ENCODE measurements around the gene LTB4R2.

The LTB4R2 gene

DNA sequence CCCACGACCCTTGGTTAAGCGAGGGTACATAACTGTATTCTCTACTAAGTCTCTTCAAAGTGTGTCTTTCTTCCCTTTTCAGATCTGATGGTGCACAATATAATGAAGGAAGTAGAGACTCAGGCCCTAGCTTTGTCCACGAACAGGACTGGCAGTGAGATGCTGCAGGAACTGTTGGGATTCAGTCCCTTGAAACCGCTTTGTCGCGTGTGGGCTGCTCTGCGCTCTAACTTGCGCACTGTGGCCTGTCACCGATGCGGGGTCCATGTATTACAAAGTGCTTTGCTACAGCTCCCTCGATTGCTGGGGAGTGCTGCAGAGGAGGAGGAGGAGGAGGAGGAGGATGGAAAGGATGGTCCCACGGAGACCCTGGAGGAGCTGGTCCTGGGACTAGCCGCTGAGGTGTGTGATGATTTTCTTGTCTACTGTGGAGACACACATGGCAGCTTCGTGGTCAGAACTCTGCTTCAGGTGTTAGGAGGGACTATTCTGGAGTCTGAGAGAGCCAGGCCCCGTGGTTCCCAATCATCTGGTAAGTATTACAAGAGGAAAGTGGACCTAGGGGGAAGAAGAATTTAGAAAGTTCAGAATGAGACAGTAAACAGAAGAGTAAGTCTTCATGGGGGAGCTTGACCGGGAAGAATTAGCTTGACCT is 9.5 kb upstream of the LTB4R2 start:
- no peak for DNase-seq

GRCh38 chr14:24304019-24304387 is 5.9 kb upstream of the LTB4R2 start:
- DNase-seq: no peak

- no peak for DNase-seq
These were observed 2.8 kb upstream of the LTB4R2 start for GRCh38 chr14:24307156-24307574.

GRCh38 chr14:24307575-24308341 is 2.2 kb upstream of the LTB4R2 start, which contains the start of gene CIDEB:
TSS of gene CIDEB (minus strand) at chr14:24307977. CDS start at chr14:24307858, 119 bp downstream.
- no peak for DNase-seq

GRCh38 chr14:24308342-24309124 is 1.4 kb upstream of the LTB4R2 start:
- DNase-seq: no peak

- no peak for DNase-seq
These were observed 315 bp downstream of the LTB4R2 start for GRCh38 chr14:24310265-24310645.

DNA sequence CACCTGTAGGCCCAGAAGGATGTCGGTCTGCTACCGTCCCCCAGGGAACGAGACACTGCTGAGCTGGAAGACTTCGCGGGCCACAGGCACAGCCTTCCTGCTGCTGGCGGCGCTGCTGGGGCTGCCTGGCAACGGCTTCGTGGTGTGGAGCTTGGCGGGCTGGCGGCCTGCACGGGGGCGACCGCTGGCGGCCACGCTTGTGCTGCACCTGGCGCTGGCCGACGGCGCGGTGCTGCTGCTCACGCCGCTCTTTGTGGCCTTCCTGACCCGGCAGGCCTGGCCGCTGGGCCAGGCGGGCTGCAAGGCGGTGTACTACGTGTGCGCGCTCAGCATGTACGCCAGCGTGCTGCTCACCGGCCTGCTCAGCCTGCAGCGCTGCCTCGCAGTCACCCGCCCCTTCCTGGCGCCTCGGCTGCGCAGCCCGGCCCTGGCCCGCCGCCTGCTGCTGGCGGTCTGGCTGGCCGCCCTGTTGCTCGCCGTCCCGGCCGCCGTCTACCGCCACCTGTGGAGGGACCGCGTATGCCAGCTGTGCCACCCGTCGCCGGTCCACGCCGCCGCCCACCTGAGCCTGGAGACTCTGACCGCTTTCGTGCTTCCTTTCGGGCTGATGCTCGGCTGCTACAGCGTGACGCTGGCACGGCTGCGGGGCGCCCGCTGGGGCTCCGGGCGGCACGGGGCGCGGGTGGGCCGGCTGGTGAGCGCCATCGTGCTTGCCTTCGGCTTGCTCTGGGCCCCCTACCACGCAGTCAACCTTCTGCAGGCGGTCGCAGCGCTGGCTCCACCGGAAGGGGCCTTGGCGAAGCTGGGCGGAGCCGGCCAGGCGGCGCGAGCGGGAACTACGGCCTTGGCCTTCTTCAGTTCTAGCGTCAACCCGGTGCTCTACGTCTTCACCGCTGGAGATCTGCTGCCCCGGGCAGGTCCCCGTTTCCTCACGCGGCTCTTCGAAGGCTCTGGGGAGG is 985 bp downstream of the LTB4R2 start, which contains the start of gene LTB4R:
Gene LTB4R, plus strand, starts transcription at position 857 of the 959 bp plus-strand sequence. CDS start 4,150 bp downstream, outside the sequence.
- DNase-seq: no peak

DNA sequence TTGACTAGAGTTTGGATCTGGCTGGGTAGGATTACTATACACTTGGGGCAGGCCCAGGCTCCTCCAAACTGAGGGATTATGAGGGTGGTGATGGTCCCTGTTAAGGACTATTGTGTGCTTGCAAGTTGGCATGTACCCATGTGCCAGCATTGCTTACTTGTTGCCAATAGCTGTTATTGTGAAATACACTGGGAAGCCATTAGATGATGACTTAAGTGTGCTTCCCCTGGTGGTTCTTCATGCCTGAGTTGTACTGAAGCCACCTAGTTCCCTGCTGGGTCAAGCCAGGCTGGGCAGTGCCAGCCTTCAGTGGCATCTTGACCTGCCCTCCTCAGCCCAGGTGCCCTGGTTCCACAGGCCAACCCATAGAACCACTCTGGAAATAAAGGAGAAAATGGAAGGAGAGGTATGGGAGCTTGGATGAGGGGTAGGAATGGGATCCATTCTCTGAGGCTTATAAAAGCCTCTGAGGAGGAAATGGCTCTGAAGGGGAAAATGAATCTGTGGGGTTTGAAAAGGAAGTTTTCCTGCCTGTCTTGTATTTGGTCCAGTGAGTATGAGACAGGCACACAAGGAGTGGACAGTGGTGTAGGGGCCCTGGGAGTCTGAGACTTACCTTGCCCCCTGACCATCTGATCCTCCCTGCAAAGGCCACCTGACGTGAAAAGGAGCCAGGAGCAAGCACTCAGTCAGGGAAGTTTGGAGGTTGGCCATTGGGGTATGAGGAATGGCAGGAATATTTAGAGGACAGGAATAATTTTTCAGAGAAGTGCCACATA is 2.1 kb downstream of the LTB4R2 start:
- no peak for DNase-seq

- no peak for DNase-seq
These were observed 3.0 kb downstream of the LTB4R2 start for GRCh38 chr14:24312736-24313507.

DNA sequence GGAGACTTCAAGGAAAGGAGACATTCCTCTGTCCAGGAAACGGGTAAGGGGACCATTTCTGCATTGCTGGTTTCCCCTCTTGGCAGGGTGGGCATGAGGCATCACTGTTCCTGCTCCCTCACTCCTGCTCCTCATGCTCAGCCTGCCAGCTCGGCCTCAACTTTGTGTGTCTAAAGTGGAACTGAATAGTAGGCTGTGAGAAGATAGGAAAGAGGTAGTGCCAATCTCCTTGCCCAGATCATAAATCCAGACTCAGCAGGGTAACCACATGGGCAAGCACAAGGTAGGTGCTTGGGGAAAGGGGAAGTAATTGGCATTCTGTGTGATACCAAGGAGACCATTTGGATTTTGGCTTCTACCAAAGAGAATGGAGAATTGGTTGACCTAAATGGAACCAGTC is 4.0 kb downstream of the LTB4R2 start:
- no peak for DNase-seq

- no peak for DNase-seq
These were observed 4.6 kb downstream of the LTB4R2 start for GRCh38 chr14:24314377-24315193.

DNA sequence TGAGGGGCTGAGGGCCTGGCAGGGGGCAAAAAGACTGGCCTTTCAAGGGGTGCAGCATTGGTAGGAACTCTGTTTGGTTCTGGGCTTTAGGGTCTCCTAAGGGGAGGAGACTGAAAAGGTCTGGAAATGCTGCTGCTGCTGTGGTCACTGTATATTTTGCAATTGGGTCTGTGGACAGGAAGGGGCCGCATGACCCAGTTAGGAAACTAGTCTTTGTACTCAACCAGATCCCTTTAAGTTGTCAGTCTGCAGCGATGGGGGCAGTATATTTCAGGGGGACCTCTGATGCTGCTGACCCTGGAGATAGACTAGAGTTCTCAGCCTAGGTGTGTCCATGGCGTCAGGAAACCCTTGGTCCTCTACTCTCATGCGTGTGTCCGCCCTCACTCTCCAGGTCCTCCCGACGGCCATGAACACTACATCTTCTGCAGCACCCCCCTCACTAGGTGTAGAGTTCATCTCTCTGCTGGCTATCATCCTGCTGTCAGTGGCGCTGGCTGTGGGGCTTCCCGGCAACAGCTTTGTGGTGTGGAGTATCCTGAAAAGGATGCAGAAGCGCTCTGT is 5.4 kb downstream of the LTB4R2 start:
- DNase-seq: no peak

GRCh38 chr14:24315807-24316596 is 6.1 kb downstream of the LTB4R2 start:
- no peak for DNase-seq

DNA sequence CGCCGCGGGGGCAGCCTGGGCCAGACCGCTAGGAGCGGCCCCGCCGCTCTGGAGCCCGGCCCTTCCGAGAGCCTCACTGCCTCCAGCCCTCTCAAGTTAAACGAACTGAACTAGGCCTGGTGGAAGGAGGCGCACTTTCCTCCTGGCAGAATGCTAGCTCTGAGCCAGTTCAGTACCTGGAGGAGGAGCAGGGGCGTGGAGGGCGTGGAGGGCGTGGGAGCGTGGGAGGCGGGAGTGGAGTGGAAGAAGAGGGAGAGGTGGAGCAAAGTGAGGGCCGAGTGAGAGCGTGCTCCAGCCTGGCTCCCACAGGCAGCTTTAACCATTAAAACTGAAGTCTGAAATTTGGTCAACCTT is 6.6 kb downstream of the LTB4R2 start:
- DNase-seq: no peak

GRCh38 chr14:24317141-24317928 is 7.4 kb downstream of the LTB4R2 start:
- no peak for DNase-seq

- DNase-seq: no peak
These were observed 11.5 kb downstream of the LTB4R2 start for GRCh38 chr14:24321212-24321975.

GRCh38 chr14:24322672-24323071 is 12.7 kb downstream of the LTB4R2 start:
- no peak for DNase-seq

Data from NCI-H187 treated with DMSO at 0.1 percent for 48 hours (cell line).